Neural cell (in vitro differentiated cells): Measurements from ENCODE around the gene TMC6. TPM values are rescaled to one million over a fixed set of nuclear protein-coding genes. Genes with fewer than 3 reads are reported as not detected.

ENCODE experiments used
- H2AFZ ChIP-seq: fragments of 200-600, 300-800 bp; sonication (generic), shearing (Covaris generic); 2 replicates; pipeline ENCODE4 v1.6.0; 2014; ENCODE audit warnings: low read depth, mild to moderate bottlenecking, antibody characterized with exemption, low read length, moderate library complexity
- H3F3A ChIP-seq: fragments of 200-600 bp; shearing (Covaris generic); 2 replicates; pipeline ENCODE4 v1.6.1; 2016; ENCODE audit warnings: mild to moderate bottlenecking, moderate library complexity, mixed read lengths, antibody characterized with exemption, low read length; ENCODE audit not compliant: insufficient read depth, poor library complexity, severe bottlenecking
- H3K27ac ChIP-seq: fragments of 200-600, 300-800 bp; sonication (generic), shearing (Covaris generic); 2 replicates; pipeline ENCODE4 v1.5.1; 2014; ENCODE audit warnings: mild to moderate bottlenecking, low read length, moderate library complexity
- H3K27me3 ChIP-seq: fragments of 300-800, 200-600 bp; sonication (generic), shearing (Covaris generic); 2 replicates; pipeline ENCODE4 v1.6.0; 2014; ENCODE audit warnings: mild to moderate bottlenecking, low read depth, low read length, moderate library complexity; ENCODE audit not compliant: insufficient read depth
- H3K36me3 ChIP-seq: fragments of 300-800, 200-600 bp; sonication (generic), shearing (Covaris generic); 2 replicates; pipeline ENCODE4 v1.5.1; 2014; ENCODE audit warnings: mild to moderate bottlenecking, antibody characterized with exemption, low read length, moderate library complexity; ENCODE audit not compliant: insufficient read depth
- H3K4me2 ChIP-seq: fragments of 300-800, 200-600 bp; sonication (generic), shearing (Covaris generic); 2 replicates; pipeline ENCODE4 v1.6.0; 2014; ENCODE audit warnings: mild to moderate bottlenecking, low read length
- H3K4me3 ChIP-seq: fragments of 300-800, 200-600 bp; sonication (generic), shearing (Covaris generic); 2 replicates; pipeline ENCODE4 v1.5.1; 2014; ENCODE audit warnings: mild to moderate bottlenecking, low read length, moderate library complexity
- H3K79me2 ChIP-seq: fragments of 200-600 bp; shearing (Covaris generic); replicated peaks from 2 replicates; pipeline ENCODE4 v1.6.0; 2014; ENCODE audit warnings: mild to moderate bottlenecking, low read length, moderate library complexity; ENCODE audit not compliant: insufficient read depth
- H3K9ac ChIP-seq: fragments of 300-800, 200-600 bp; sonication (generic), shearing (Covaris generic); 2 replicates; pipeline ENCODE4 v1.6.1; 2016; ENCODE audit warnings: mild to moderate bottlenecking, low read length, mixed read lengths
- H3K9me2 ChIP-seq: fragments of 200-600 bp; shearing (Covaris generic); 2 replicates; pipeline ENCODE4 v1.6.1; 2016; ENCODE audit warnings: mild to moderate bottlenecking, low read length, mixed read lengths; ENCODE audit not compliant: insufficient read depth
- H3K9me3 ChIP-seq: fragments of 200-600, 300-800 bp; sonication (generic), shearing (Covaris generic); 2 replicates; pipeline ENCODE4 v1.6.1; 2016; ENCODE audit warnings: mild to moderate bottlenecking, mixed run types, low read length, moderate library complexity, mixed read lengths
- H4K20me1 ChIP-seq: fragments of 200-600 bp; shearing (Covaris generic); 2 replicates; pipeline ENCODE4 v1.6.1; 2016; ENCODE audit warnings: mild to moderate bottlenecking, mixed run types; ENCODE audit not compliant: insufficient read depth
- EP300 ChIP-seq: fragments of 450-650 bp; conservative IDR thresholded peaks from 2 replicates; pipeline ENCODE4 v1.6.1; 2014; ENCODE audit warnings: antibody characterized with exemption, mild to moderate bottlenecking, moderate library complexity; ENCODE audit not compliant: poor library complexity, severe bottlenecking
- EZH2 ChIP-seq: fragments of 200-600, 300-800 bp; shearing (Covaris generic), sonication (generic); IDR thresholded peaks from 2 replicates; pipeline ENCODE4 v1.6.1; 2014; ENCODE audit warnings: antibody characterized with exemption, low read length, borderline replicate concordance, mild to moderate bottlenecking; ENCODE audit not compliant: insufficient read depth, poor library complexity, severe bottlenecking
- MXI1 ChIP-seq: fragments of 450-650 bp; conservative IDR thresholded peaks from 2 replicates; pipeline ENCODE4 v1.6.1; 2014; ENCODE audit warnings: antibody characterized with exemption, mild to moderate bottlenecking; ENCODE audit not compliant: poor library complexity, severe bottlenecking
- POLR2AphosphoS5 ChIP-seq: IDR thresholded peaks from 2 replicates; pipeline ENCODE4 v1.6.1; 2012
- RAD21 ChIP-seq: fragments of 450-650 bp; conservative IDR thresholded peaks from 2 replicates; pipeline ENCODE4 v1.6.1; 2014; ENCODE audit warnings: antibody characterized with exemption, mild to moderate bottlenecking, moderate library complexity
- SMC3 ChIP-seq: fragments of 450-650 bp; conservative IDR thresholded peaks from 2 replicates; pipeline ENCODE4 v1.6.1; 2014; ENCODE audit warnings: antibody characterized with exemption, mild to moderate bottlenecking, moderate library complexity; ENCODE audit not compliant: poor library complexity
- TAF1 ChIP-seq: IDR thresholded peaks from 2 replicates; pipeline ENCODE4 v1.6.1; 2012; ENCODE audit warnings: low read depth
- polyA plus RNA-seq: library from polyadenylated mRNA; depleted of rRNA; stranded (reverse); fragments of >200 nt; gene quantifications from 2 replicates; pipeline ENCODE4 v1.2.3, GENCODE V29; 2014
- TF ChIP-seq, protein P1 (sequence below): fragments of 450-650 bp; IDR thresholded peaks from 2 replicates; pipeline ENCODE4 v1.5.1; 2014; ENCODE audit warnings: antibody characterized with exemption, mild to moderate bottlenecking, moderate library complexity; ENCODE audit not compliant: poor library complexity, severe bottlenecking
- TF ChIP-seq, protein P2 (sequence below): IDR thresholded peaks from 2 replicates; pipeline ENCODE4 v1.6.1; 2012; ENCODE audit warnings: borderline replicate concordance

TMC6 gene
- polyA plus RNA-seq, 1 donor from 2014 or later: 0.16 TPM

DNA sequence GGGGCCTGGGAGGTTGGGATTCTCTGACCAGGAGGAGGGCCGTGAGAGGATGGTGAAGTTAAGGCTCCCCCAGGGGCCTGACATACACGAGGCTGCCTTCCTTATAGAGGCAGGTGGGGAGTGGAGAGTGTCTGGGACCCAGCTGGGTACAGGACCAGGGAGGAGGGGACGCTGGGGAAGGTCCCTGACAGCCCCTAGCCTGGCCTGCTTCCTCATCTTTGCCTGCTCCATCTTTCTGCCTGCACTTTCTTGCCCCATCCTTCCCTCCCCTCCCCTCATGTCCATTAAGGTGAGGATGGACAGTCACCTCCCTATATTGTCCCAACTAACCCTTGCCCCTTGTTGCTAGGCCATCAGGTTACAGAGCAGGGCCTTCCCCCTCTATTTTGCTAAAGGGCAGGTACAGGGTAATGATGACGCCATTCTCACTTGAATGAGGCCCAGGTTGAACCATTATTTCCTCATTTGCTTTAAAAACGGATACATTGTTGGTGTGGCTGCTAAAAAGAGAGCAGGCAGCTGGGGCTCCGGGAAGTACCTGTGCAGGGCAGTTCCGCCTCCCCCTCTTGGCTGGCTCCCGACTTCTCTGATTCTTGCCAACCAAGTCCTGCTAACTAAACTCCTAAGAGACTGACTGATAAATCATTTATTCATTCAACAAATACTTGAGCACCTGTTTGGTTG lies 18.9 kb upstream of the TMC6 start:
- H3K9me2 ChIP-seq: no peaks in the 10 kb centered on the region
- TF ChIP-seq SMC3 (no peak), EP300 (no peak), TAF1 (no peak), POLR2AphosphoS5 (no peak), MXI1 (no peak), EZH2 (no peak)
- TF ChIP-seq, protein P1, sequence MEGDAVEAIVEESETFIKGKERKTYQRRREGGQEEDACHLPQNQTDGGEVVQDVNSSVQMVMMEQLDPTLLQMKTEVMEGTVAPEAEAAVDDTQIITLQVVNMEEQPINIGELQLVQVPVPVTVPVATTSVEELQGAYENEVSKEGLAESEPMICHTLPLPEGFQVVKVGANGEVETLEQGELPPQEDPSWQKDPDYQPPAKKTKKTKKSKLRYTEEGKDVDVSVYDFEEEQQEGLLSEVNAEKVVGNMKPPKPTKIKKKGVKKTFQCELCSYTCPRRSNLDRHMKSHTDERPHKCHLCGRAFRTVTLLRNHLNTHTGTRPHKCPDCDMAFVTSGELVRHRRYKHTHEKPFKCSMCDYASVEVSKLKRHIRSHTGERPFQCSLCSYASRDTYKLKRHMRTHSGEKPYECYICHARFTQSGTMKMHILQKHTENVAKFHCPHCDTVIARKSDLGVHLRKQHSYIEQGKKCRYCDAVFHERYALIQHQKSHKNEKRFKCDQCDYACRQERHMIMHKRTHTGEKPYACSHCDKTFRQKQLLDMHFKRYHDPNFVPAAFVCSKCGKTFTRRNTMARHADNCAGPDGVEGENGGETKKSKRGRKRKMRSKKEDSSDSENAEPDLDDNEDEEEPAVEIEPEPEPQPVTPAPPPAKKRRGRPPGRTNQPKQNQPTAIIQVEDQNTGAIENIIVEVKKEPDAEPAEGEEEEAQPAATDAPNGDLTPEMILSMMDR: no peak
- TF ChIP-seq, protein P2, sequence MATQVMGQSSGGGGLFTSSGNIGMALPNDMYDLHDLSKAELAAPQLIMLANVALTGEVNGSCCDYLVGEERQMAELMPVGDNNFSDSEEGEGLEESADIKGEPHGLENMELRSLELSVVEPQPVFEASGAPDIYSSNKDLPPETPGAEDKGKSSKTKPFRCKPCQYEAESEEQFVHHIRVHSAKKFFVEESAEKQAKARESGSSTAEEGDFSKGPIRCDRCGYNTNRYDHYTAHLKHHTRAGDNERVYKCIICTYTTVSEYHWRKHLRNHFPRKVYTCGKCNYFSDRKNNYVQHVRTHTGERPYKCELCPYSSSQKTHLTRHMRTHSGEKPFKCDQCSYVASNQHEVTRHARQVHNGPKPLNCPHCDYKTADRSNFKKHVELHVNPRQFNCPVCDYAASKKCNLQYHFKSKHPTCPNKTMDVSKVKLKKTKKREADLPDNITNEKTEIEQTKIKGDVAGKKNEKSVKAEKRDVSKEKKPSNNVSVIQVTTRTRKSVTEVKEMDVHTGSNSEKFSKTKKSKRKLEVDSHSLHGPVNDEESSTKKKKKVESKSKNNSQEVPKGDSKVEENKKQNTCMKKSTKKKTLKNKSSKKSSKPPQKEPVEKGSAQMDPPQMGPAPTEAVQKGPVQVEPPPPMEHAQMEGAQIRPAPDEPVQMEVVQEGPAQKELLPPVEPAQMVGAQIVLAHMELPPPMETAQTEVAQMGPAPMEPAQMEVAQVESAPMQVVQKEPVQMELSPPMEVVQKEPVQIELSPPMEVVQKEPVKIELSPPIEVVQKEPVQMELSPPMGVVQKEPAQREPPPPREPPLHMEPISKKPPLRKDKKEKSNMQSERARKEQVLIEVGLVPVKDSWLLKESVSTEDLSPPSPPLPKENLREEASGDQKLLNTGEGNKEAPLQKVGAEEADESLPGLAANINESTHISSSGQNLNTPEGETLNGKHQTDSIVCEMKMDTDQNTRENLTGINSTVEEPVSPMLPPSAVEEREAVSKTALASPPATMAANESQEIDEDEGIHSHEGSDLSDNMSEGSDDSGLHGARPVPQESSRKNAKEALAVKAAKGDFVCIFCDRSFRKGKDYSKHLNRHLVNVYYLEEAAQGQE: no peak
- no peak overlapping the region for H3K4me3 ChIP-seq
- H3K9me3 ChIP-seq: no peaks in the 10 kb centered on the region
- no peak overlapping the region for H3K27ac ChIP-seq
- H3K4me2 ChIP-seq: no peak overlapping the region
- no peaks in the 10 kb centered on the region for H3K27me3 ChIP-seq
- H3K9ac ChIP-seq: no peak overlapping the region
- H4K20me1 ChIP-seq: no peaks in the 10 kb centered on the region
- H3K36me3 ChIP-seq: no peaks in the 10 kb centered on the region
- H3F3A ChIP-seq: no peaks in the 10 kb centered on the region
- H2AFZ ChIP-seq: no peak overlapping the region
- no peaks in the 10 kb centered on the region for H3K79me2 ChIP-seq

DNA sequence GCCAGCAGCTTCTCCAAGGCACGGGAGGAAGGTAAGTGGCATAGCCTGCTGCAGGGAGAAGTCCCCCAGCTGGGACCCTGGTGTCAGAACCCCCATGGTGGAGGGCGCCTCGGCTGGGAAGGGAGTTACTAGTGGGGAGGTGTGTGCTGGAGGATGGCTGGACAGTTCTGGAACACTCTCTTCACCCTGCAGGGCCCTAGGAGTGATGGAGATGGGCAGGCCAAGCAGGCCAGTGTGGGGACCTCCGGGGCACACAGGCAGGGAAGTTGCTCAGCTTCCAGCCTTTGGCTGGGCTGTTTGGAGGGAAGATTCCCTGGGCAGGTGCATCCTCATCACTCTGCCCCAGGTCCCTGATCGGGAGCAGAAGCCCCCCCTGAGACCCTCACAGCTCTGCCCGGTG lies 18.3 kb upstream of the TMC6 start:
- H3K27ac ChIP-seq: no peak overlapping the region
- H3K36me3 ChIP-seq: no peaks in the 10 kb centered on the region
- H3K27me3 ChIP-seq: no peaks in the 10 kb centered on the region
- H2AFZ ChIP-seq: no peak overlapping the region
- no peaks in the 10 kb centered on the region for H3F3A ChIP-seq
- H3K9ac ChIP-seq: no peak overlapping the region
- H3K4me2 ChIP-seq: no peak overlapping the region
- no peaks in the 10 kb centered on the region for H3K9me3 ChIP-seq
- no peaks in the 10 kb centered on the region for H4K20me1 ChIP-seq
- H3K79me2 ChIP-seq: no peaks in the 10 kb centered on the region
- no peaks in the 10 kb centered on the region for H3K9me2 ChIP-seq
- no peak overlapping the region for H3K4me3 ChIP-seq
- TF ChIP-seq SMC3: no peak
- no peak for TF ChIP-seq RAD21
- TF ChIP-seq, protein P1: no peak
- TF ChIP-seq EP300: no peak
- no peak for TF ChIP-seq EZH2
- no peak for TF ChIP-seq TAF1
- no peak for TF ChIP-seq POLR2AphosphoS5
- TF ChIP-seq, protein P2: no peak
- TF ChIP-seq MXI1: no peak
